A673 (cell line): ENCODE results near the gene ATG10.

Experiments
- EZH2 ChIP-seq: fragments of 200-600 bp; sonication (generic); IDR thresholded peaks from 2 replicates; pipeline ENCODE4 v1.6.1; 2017; ENCODE audit warnings: borderline replicate concordance, low read depth, mild to moderate bottlenecking, mixed read lengths, antibody characterized with exemption, low read length; ENCODE audit not compliant: poor library complexity, severe bottlenecking
- TF ChIP-seq, protein P1 (sequence below): fragments of 300-800, 200-600 bp; sonication (generic); conservative IDR thresholded peaks from 2 replicates; pipeline ENCODE4 v1.5.1; 2017; ENCODE audit warnings: low read depth, mild to moderate bottlenecking, antibody characterized with exemption, low read length, moderate library complexity, mixed read lengths

GRCh38 chr5:82182662-82183061, 210.8 kb downstream of the ATG10 start:
- TF ChIP-seq, protein P1, sequence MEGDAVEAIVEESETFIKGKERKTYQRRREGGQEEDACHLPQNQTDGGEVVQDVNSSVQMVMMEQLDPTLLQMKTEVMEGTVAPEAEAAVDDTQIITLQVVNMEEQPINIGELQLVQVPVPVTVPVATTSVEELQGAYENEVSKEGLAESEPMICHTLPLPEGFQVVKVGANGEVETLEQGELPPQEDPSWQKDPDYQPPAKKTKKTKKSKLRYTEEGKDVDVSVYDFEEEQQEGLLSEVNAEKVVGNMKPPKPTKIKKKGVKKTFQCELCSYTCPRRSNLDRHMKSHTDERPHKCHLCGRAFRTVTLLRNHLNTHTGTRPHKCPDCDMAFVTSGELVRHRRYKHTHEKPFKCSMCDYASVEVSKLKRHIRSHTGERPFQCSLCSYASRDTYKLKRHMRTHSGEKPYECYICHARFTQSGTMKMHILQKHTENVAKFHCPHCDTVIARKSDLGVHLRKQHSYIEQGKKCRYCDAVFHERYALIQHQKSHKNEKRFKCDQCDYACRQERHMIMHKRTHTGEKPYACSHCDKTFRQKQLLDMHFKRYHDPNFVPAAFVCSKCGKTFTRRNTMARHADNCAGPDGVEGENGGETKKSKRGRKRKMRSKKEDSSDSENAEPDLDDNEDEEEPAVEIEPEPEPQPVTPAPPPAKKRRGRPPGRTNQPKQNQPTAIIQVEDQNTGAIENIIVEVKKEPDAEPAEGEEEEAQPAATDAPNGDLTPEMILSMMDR = no peak
- no peak for TF ChIP-seq EZH2
